K562 (cell line): ENCODE measurements around the gene ZNF668. TPM values are rescaled to one million over a fixed set of nuclear protein-coding genes. Genes with fewer than 3 reads are reported as not detected.

Experiments
- CEBPB ChIP-seq: fragments of 450-650 bp; IDR thresholded peaks from 2 replicates; pipeline ENCODE4 v1.6.1; 2016; ENCODE audit warnings: missing genetic modification characterization, missing compliant biosample characterization
- CTBP1 ChIP-seq: fragments of 450-650 bp; IDR thresholded peaks from 2 replicates; pipeline ENCODE4 v1.6.1; 2016; ENCODE audit warnings: borderline replicate concordance
- E2F3 ChIP-seq: fragments of 250-450 bp; sonication (Bioruptor Pico); IDR thresholded peaks from 2 replicates; pipeline ENCODE4 v1.4.0; 2020; ENCODE audit warnings: mild to moderate bottlenecking
- L3MBTL2 ChIP-seq: fragments of 450-650 bp; IDR thresholded peaks from 2 replicates; pipeline ENCODE4 v1.6.1; 2016; ENCODE audit warnings: mild to moderate bottlenecking, moderate library complexity
- MECOM ChIP-seq: fragments of 250-450 bp; sonication (Bioruptor Pico); IDR thresholded peaks from 2 replicates; pipeline ENCODE4 v1.8.0; 2022; ENCODE audit warnings: inconsistent platforms
- MIER1 ChIP-seq: fragments of 450-650 bp; IDR thresholded peaks from 2 replicates; pipeline ENCODE4 v1.6.1; 2016; ENCODE audit warnings: antibody characterized with exemption, mild to moderate bottlenecking, low read depth
- NR4A1 ChIP-seq, 2 experiments: fragments of 250-450 bp in 1 of 2; fragments of 450-650 bp in 1 of 2; sonication (Bioruptor Pico) in 1 of 2; IDR thresholded peaks; 2 replicates each; pipeline versions ENCODE4 v1.4.0 to v1.6.1; 2016 to 2020; ENCODE audit warnings: mild to moderate bottlenecking in 2 of 2, missing compliant biosample characterization in 1 of 2, missing genetic modification characterization in 1 of 2, moderate library complexity in 1 of 2
- PBX2 ChIP-seq, 2 experiments: IDR thresholded peaks in 1 of 2; conservative IDR thresholded peaks in 1 of 2; 2 replicates each; pipeline ENCODE4 v1.6.1; 2016; ENCODE audit warnings: low read depth in 2 of 2, mild to moderate bottlenecking in 1 of 2, missing compliant biosample characterization in 1 of 2, missing genetic modification characterization in 1 of 2, moderate library complexity in 1 of 2
- POLR2A ChIP-seq: fragments of 450-650 bp; conservative IDR thresholded peaks from 2 replicates; pipeline ENCODE4 v1.6.1; 2016
- SFPQ ChIP-seq: fragments of 200-400 bp; formaldehyde crosslinking; IDR thresholded peaks from 2 replicates; pipeline ENCODE4 v1.6.1; 2017; ENCODE audit warnings: mild to moderate bottlenecking, low read depth, low read length, moderate library complexity
- SRF ChIP-seq, 2 experiments: fragments of 250-450, 450-650 bp in 1 of 2; sonication (Bioruptor Pico) in 1 of 2; sonication (generic) in 1 of 2; formaldehyde crosslinking; IDR thresholded peaks; 2 replicates each; pipeline versions ENCODE4 v1.5.0 to v1.5.1; 2020 to 2022; ENCODE audit warnings: mild to moderate bottlenecking in 1 of 2, missing genetic modification reagents in 1 of 2
- TCF7L2 ChIP-seq: fragments of 150-350 bp; IDR thresholded peaks from 2 replicates; pipeline ENCODE4 v1.6.1; 2016; ENCODE audit warnings: low read depth, mild to moderate bottlenecking, low read length, moderate library complexity
- THRB ChIP-seq: fragments of 450-650 bp; formaldehyde crosslinking; conservative IDR thresholded peaks from 2 replicates; pipeline ENCODE4 v1.4.0; 2022; ENCODE audit warnings: mild to moderate bottlenecking, missing genetic modification characterization
- ZBTB34 ChIP-seq: fragments of 250-450 bp; sonication (Bioruptor Pico); IDR thresholded peaks from 2 replicates; pipeline ENCODE4 v1.8.0; 2021; ENCODE audit warnings: mild to moderate bottlenecking, moderate library complexity
- ZFP1 ChIP-seq: fragments of 450-650 bp; formaldehyde crosslinking; IDR thresholded peaks from 2 replicates; pipeline ENCODE4 v1.4.0; 2020; ENCODE audit warnings: mild to moderate bottlenecking, mixed read lengths
- ZKSCAN1 ChIP-seq: fragments of 150-350 bp; IDR thresholded peaks from 2 replicates; pipeline ENCODE4 v1.6.1; 2016; ENCODE audit warnings: low read depth, low read length
- ZNF24 ChIP-seq: fragments of 450-650 bp; IDR thresholded peaks from 2 replicates; pipeline ENCODE4 v1.6.1; 2016
- polyA plus RNA-seq, 8 experiments: library from polyadenylated mRNA; depleted of rRNA in 4 of 8; stranded (reverse) in 5 of 8; unstranded in 3 of 8; fragments of >200 nt; fragmentation: Nextera tagmentation in 2 of 8; fragmentation: Illumina TruSeq in 1 of 8; extraction: Ambion mirVana in 2 of 8; extraction: Trizol in 1 of 8; gene quantifications; 2 replicates each; pipeline versions ENCODE4 v1.2.1 to v1.2.3, GENCODE V29; 2011 to 2014; ENCODE audit warnings: inconsistent platforms in 1 of 8, missing spikeins in 1 of 8
- total RNA-seq, 7 experiments: library from RNA; depleted of rRNA in 6 of 7; stranded (reverse); fragments of >200 nt in 6 of 7; fragmentation: Illumina TruSeq in 2 of 7; extraction: Trizol in 2 of 7; gene quantifications; 2 replicates each; pipeline versions ENCODE4 v1.2.1 to v1.2.3, GENCODE V29; 2011 to 2021; ENCODE audit warnings: low replicate concordance in 1 of 7

Gene ZNF668
- total and polyA plus RNA-seq, 9 of the 15 experiments (the other 6 are each of a cell fraction or from before 2014, with no cell fraction given) = 0.04 to 15.3 (median 3.8) TPM; not detected in 1

- no peak for TF ChIP-seq ZFP1 (CRISPR knock-in tag)
- TF ChIP-seq NR4A1 (CRISPR knock-in tag; IDR thresholded peaks at IDR 0.05) = no peak
- TF ChIP-seq NR4A1 (tag; IDR thresholded peaks at IDR 0.05) = peak; percentile 67; the same call in 1 of the 2 replicates
- peak; percentile 95 for TF ChIP-seq L3MBTL2
- no peak for TF ChIP-seq SFPQ
- TF ChIP-seq THRB (CRISPR knock-in tag) = peak; percentile 75; the same call in 1 of the 2 replicates
- no peak for TF ChIP-seq MECOM (CRISPR knock-in tag)
- peak; percentile 77; the same call in 1 of the 2 replicates for TF ChIP-seq CTBP1
- peak; percentile 34; the same call in 1 of the 2 replicates for TF ChIP-seq CEBPB (tag)
- TF ChIP-seq TCF7L2 = no peak
- TF ChIP-seq E2F3 (CRISPR knock-in tag) = peak; percentile 66; the same call in 1 of the 2 replicates
- 0 out of 2 replicates have a peak, but pooled peaks have one; percentile 11 for TF ChIP-seq MIER1
- 0 out of 2 replicates have a peak, but pooled peaks have one; percentile 19 for TF ChIP-seq ZNF24
- TF ChIP-seq PBX2 (CRISPR knock-in tag; IDR thresholded peaks at IDR 0.05; ENCODE audit: low read depth) = no peak
- no peak for TF ChIP-seq PBX2 (tag; conservative IDR thresholded peaks at IDR 0.05; ENCODE audit: low read depth)
- peak; percentile 92 for TF ChIP-seq ZKSCAN1
- peak; percentile 59 for TF ChIP-seq POLR2A
- TF ChIP-seq SRF (CRISPR knock-in tag; IDR thresholded peaks at IDR 0.05) = peak in 1 of 2 experiments; percentile 35; a peak in 1 of 4 replicates
- TF ChIP-seq ZBTB34 (CRISPR knock-in tag) = peak; percentile 83; the same call in 1 of the 2 replicates
Observed at GRCh38 chr16:31105677-31106213, 31.7 kb upstream of the ZNF668 start (continued).
